ENCODE results near the gene ATIC.

Gene ATIC

GRCh38 chr2:215361876-215362561, 50.2 kb downstream of the ATIC start:
- POLR2A ChIA-PET, result no interaction called here
- DNase-seq (ENCODE audit: extremely low spot score), result no peak
- TF ChIP-seq CTCF (IDR thresholded peaks at IDR 0.05; ENCODE audit: control extremely low read depth, extremely low read depth, low read depth, missing control alignments), result no peak
- CTCF ChIA-PET, result no interaction called here

- no peak for DNase-seq (ENCODE audit: extremely low spot score)
- no peak for TF ChIP-seq CTCF (IDR thresholded peaks at IDR 0.05; ENCODE audit: control extremely low read depth, extremely low read depth, low read depth, missing control alignments)
- CTCF ChIA-PET, result no interaction called here
- POLR2A ChIA-PET, result no interaction called here
These were observed 50.7 kb downstream of the ATIC start for GRCh38 chr2:215362562-215362904.

GRCh38 chr2:215363039-215363438, 51.2 kb downstream of the ATIC start:
- no peak for TF ChIP-seq CTCF (IDR thresholded peaks at IDR 0.05; ENCODE audit: control extremely low read depth, extremely low read depth, low read depth, missing control alignments)
- ChIA-PET CTCF (no interaction called here), POLR2A (no interaction called here)
- no peak for DNase-seq (ENCODE audit: extremely low spot score)

- no peak for TF ChIP-seq CTCF (IDR thresholded peaks at IDR 0.05; ENCODE audit: control extremely low read depth, extremely low read depth, low read depth, missing control alignments)
- ChIA-PET CTCF (interaction anchor here (3.4 kb wide), 1 partner anchor 10 kb away, joined by 8 read pairs; no protein-coding TSS in a partner anchor), POLR2A (no interaction called here)
- DNase-seq (ENCODE audit: extremely low spot score), result no peak
These were observed 51.8 kb downstream of the ATIC start for GRCh38 chr2:215363461-215364156.

- ChIA-PET POLR2A (no interaction called here), CTCF (interaction anchor here (1.0 to 3.4 kb wide), 2 partner anchors 7 to 11 kb away, joined by 3 to 8 read pairs; no protein-coding TSS in a partner anchor)
- no peak for TF ChIP-seq CTCF (IDR thresholded peaks at IDR 0.05; ENCODE audit: control extremely low read depth, extremely low read depth, low read depth, missing control alignments)
- DNase-seq (ENCODE audit: extremely low spot score), result no peak
These were observed 52.6 kb downstream of the ATIC start for GRCh38 chr2:215364157-215365155.

- ChIA-PET POLR2A (no interaction called here), CTCF (interaction anchor here (0.6 to 3.4 kb wide), 3 partner anchors 8 to 563 kb away, joined by 3 to 8 read pairs (median 3); no protein-coding TSS in a partner anchor)
- no peak for TF ChIP-seq CTCF (IDR thresholded peaks at IDR 0.05; ENCODE audit: control extremely low read depth, extremely low read depth, low read depth, missing control alignments)
- DNase-seq (ENCODE audit: extremely low spot score), result peak; percentile 24
These were observed 53.4 kb downstream of the ATIC start for GRCh38 chr2:215365184-215365658.
